T-helper 1 cell treated with Interleukin-12 subunit alpha and Interleukin-12 subunit beta and Interleukin-4 antibody, amounts not matched to agents 30 μg/mL and 1 μg/mL, for 36 hours (primary cell): Measurements from ENCODE around the gene ST3GAL3.

Experiments used
- H3K27ac Mint-ChIP-seq: one replicate; pipeline ENCODE4 v1.8.0; 2021; ENCODE audit warnings: mild to moderate bottlenecking, mixed read lengths
- H3K27me3 Mint-ChIP-seq: one replicate; pipeline ENCODE4 v1.8.0; 2021; ENCODE audit warnings: low read depth, mixed read lengths
- H3K36me3 Mint-ChIP-seq: one replicate; pipeline ENCODE4 v1.8.0; 2021; ENCODE audit warnings: low read depth, mixed read lengths
- H3K4me1 Mint-ChIP-seq: one replicate; pipeline ENCODE4 v1.8.0; 2021; ENCODE audit warnings: low read depth, mixed read lengths
- H3K4me3 Mint-ChIP-seq: one replicate; pipeline ENCODE4 v1.8.0; 2021; ENCODE audit warnings: mild to moderate bottlenecking, moderate library complexity, mixed read lengths
- H3K9me3 Mint-ChIP-seq: one replicate; pipeline ENCODE4 v1.8.0; 2021; ENCODE audit warnings: mixed read lengths

The ST3GAL3 gene

GRCh38 chr1:43908226-43908625 is 200.9 kb downstream of the ST3GAL3 start:
- no peak overlapping the region for H3K27ac Mint-ChIP-seq
- no peaks in the 10 kb centered on the region for H3K27me3 Mint-ChIP-seq
- no peaks in the 10 kb centered on the region for H3K4me1 Mint-ChIP-seq
- H3K4me3 Mint-ChIP-seq: no peak overlapping the region
- no peaks in the 10 kb centered on the region for H3K9me3 Mint-ChIP-seq
- H3K36me3 Mint-ChIP-seq: no peaks in the 10 kb centered on the region

- Mint-ChIP-seq H3K9me3 (no peaks in the 10 kb centered on the region), H3K4me1 (peaks cover 1% of the 10 kb centered on the region), H3K36me3 (no peaks in the 10 kb centered on the region), H3K4me3 (no peak overlapping the region), H3K27ac (no peak overlapping the region), H3K27me3 (no peaks in the 10 kb centered on the region)
Measured at GRCh38 chr1:43908858-43909257, 201.5 kb downstream of the ST3GAL3 start.

GRCh38 chr1:43910343-43910742 is 203.0 kb downstream of the ST3GAL3 start:
- H3K27ac Mint-ChIP-seq: no peak overlapping the region
- H3K9me3 Mint-ChIP-seq: no peaks in the 10 kb centered on the region
- no peak overlapping the region for H3K4me3 Mint-ChIP-seq
- no peaks in the 10 kb centered on the region for H3K27me3 Mint-ChIP-seq
- H3K4me1 Mint-ChIP-seq: peaks cover 1% of the 10 kb centered on the region
- H3K36me3 Mint-ChIP-seq: no peaks in the 10 kb centered on the region

- H3K27ac Mint-ChIP-seq: no peak overlapping the region
Measured at GRCh38 chr1:43912607-43913006, 205.3 kb downstream of the ST3GAL3 start.

DNA sequence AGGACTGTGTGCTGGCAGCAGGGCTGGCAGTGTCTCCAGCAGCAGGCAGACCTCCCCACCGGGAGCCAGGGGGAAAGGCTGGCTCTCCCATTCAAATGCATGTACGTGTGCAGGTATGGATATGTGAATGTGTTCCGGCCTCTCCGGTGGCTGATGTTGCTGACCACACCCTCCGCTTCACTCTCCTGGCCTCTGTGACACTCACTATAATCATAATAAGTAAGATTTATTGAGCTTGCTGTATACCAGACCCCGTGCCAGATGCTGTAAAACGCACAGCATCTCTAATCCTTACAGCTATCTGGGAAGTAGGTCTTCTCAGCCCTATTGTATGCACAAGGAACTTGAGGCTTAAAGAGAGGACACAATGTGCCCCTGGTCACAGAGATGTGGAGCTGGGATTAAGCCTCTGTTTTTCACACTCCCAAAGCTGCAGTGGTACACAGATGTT is 205.7 kb downstream of the ST3GAL3 start:
- no peaks in the 10 kb centered on the region for H3K36me3 Mint-ChIP-seq
- no peak overlapping the region for H3K4me3 Mint-ChIP-seq
- no peaks in the 10 kb centered on the region for H3K9me3 Mint-ChIP-seq
- no peaks in the 10 kb centered on the region for H3K27me3 Mint-ChIP-seq
- H3K4me1 Mint-ChIP-seq: peaks cover 1% of the 10 kb centered on the region
- no peak overlapping the region for H3K27ac Mint-ChIP-seq

More at GRCh38 chr1:43912607-43913006, 205.3 kb downstream of the ST3GAL3 start:
- Mint-ChIP-seq H3K9me3 (no peaks in the 10 kb centered on the region), H3K27me3 (no peaks in the 10 kb centered on the region), H3K36me3 (no peaks in the 10 kb centered on the region), H3K4me3 (no peak overlapping the region), H3K4me1 (peaks cover 1% of the 10 kb centered on the region)

DNA sequence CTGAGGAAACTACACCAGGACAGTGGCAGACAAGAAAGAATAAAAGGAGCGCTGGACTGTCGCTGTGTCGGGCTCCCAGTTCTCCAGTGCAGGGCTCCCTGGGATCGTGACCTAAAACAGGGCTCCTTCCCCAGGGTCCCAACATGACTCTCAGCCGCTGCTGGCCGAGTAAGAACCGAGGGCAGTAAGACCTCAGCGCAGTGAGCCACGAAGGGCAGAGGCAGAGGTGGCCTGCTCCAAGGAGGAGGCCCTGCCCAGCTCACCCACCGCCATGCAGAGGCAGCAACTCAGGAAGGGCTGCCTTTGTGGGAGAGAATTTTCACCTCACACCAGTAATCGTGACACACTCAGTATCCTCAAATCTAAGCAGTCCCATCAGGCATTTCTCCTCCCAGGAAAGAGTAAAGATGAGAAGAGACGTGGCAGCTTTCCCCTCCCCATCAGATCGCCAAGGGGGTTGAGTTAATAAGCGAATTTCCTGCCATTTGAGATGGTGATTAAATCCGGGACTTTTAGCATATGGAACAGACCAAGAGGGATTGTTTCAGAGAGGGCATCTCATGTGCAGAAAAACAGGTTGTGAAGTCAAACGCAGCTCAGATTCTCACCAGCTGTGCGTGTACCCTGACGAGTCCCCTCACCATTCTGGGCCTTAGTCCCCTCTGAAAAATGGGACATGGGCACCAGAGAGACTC is 206.5 kb downstream of the ST3GAL3 start:
- no peak overlapping the region for H3K27ac Mint-ChIP-seq
- no peak overlapping the region for H3K4me3 Mint-ChIP-seq
- H3K27me3 Mint-ChIP-seq: no peaks in the 10 kb centered on the region
- H3K9me3 Mint-ChIP-seq: no peaks in the 10 kb centered on the region
- peaks cover 1% of the 10 kb centered on the region for H3K4me1 Mint-ChIP-seq
- no peaks in the 10 kb centered on the region for H3K36me3 Mint-ChIP-seq

- no peak overlapping the region for H3K4me3 Mint-ChIP-seq
- no peak overlapping the region for H3K27ac Mint-ChIP-seq
- no peaks in the 10 kb centered on the region for H3K36me3 Mint-ChIP-seq
- peaks cover 5% of the 10 kb centered on the region for H3K4me1 Mint-ChIP-seq
- no peaks in the 10 kb centered on the region for H3K9me3 Mint-ChIP-seq
- H3K27me3 Mint-ChIP-seq: no peaks in the 10 kb centered on the region
Measured at GRCh38 chr1:43914576-43915525, 207.5 kb downstream of the ST3GAL3 start.

DNA sequence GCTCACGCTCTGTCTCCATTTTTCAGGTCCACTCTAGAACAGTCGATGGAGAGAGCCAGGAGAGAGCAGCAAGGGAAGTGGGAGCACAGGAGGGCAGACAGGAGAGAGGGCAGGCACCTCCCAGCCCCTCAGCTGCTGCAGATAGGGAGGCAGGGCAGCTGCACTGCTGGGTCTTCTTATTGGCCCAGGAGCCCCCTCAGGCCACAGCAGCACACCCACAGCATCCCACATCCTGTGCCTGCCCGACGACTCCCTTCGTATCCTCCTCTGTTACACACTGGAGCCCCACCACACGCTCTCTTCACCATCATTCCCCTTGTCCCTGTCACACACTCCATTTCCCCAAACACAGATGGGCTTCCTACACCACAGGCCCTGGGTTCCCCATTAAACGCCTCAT is 212.6 kb downstream of the ST3GAL3 start:
- no peaks in the 10 kb centered on the region for H3K36me3 Mint-ChIP-seq
- H3K27ac Mint-ChIP-seq: no peak overlapping the region
- H3K9me3 Mint-ChIP-seq: no peaks in the 10 kb centered on the region
- H3K4me1 Mint-ChIP-seq: peaks cover 8% of the 10 kb centered on the region
- no peaks in the 10 kb centered on the region for H3K27me3 Mint-ChIP-seq
- H3K4me3 Mint-ChIP-seq: no peak overlapping the region

DNA sequence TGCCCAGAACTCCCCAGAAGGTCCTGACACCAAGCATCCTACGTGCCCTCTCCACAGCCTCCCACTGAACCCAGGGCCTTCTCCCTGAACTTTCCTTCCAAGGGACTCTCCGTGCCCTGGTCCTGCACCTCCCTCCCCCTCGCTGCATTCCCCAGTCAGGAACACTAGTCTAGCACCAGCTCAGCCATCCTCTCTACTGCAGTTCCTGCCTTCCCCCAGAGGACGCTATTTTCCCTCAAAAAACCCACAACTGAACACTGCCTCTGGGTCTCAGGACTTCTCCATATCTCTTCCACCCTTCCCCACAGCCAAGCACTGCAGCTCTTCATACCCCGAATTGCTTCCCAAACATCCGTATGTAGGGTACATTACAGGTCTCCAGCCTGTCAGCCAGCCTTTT is 213.7 kb downstream of the ST3GAL3 start:
- H3K27ac Mint-ChIP-seq: no peak overlapping the region
- no peaks in the 10 kb centered on the region for H3K27me3 Mint-ChIP-seq
- no peak overlapping the region for H3K4me3 Mint-ChIP-seq
- no peaks in the 10 kb centered on the region for H3K9me3 Mint-ChIP-seq
- peaks cover 8% of the 10 kb centered on the region for H3K4me1 Mint-ChIP-seq
- no peaks in the 10 kb centered on the region for H3K36me3 Mint-ChIP-seq

- Mint-ChIP-seq H3K27me3 (no peaks in the 10 kb centered on the region), H3K27ac (peak overlapping the region; percentile 28), H3K4me1 (peaks cover 4% of the 10 kb centered on the region), H3K4me3 (no peak overlapping the region), H3K36me3 (no peaks in the 10 kb centered on the region), H3K9me3 (no peaks in the 10 kb centered on the region)
Measured at GRCh38 chr1:43924516-43924915, 217.2 kb downstream of the ST3GAL3 start.

DNA sequence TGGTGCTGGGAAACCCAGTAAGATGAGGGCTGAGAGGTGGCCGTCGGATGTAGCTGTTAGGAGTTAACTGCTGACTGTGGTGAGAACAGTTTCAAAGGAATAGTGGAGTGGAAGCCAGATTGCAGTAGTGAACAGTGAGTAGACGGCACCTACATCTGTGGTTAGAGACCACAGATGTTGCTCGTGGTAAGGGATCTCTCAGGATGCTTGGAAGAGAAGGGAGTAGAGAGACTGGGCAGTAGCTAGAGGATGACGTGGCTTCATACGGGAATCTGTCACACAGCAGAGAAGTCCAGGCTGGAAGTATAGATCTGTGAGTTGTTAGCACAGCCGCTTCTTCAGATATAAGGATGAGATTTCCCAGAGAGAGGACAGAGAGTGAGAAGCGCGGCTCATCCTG is 218.5 kb downstream of the ST3GAL3 start:
- H3K4me3 Mint-ChIP-seq: no peak overlapping the region
- no peaks in the 10 kb centered on the region for H3K4me1 Mint-ChIP-seq
- no peaks in the 10 kb centered on the region for H3K36me3 Mint-ChIP-seq
- no peaks in the 10 kb centered on the region for H3K27me3 Mint-ChIP-seq
- H3K27ac Mint-ChIP-seq: no peak overlapping the region
- no peaks in the 10 kb centered on the region for H3K9me3 Mint-ChIP-seq

DNA sequence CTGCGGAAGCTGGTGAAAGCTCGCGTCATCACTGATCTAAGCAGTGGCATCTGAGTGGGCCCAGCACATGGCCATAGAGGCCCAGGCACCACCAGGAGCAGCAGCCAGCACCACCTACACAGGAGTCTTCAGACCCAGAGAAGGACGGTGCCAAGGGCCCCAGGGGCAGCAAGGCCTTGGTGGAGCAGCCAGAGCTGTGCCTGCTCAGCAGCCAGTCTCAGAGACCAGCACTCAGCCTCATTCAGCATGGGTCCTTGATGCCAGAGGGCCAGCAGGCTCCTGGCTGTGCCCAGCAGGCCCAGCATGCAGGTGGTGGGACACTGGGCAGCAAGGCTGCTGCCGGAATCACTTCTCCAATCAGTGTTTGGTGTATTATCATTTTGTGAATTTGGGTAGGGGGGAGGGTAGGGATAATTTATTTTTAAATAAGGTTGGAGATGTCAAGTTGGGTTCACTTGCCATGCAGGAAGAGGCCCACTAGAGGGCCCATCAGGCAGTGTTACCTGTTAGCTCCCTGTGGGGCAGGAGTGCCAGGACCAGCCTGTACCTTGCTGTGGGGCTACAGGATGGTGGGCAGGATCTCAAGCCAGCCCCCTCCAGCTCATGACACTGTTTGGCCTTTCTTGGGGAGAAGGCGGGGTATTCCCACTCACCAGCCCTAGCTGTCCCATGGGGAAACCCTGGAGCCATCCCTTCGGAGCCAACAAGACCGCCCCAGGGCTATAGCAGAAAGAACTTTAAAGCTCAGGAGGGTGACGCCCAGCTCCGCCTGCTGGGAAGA is 223.0 kb downstream of the ST3GAL3 start:
- no peak overlapping the region for H3K27ac Mint-ChIP-seq
- peaks cover 2% of the 10 kb centered on the region for H3K4me1 Mint-ChIP-seq
- no peak overlapping the region for H3K4me3 Mint-ChIP-seq
- H3K36me3 Mint-ChIP-seq: no peaks in the 10 kb centered on the region
- H3K9me3 Mint-ChIP-seq: no peaks in the 10 kb centered on the region
- H3K27me3 Mint-ChIP-seq: peaks cover 16% of the 10 kb centered on the region

GRCh38 chr1:43930949-43931275 is 223.6 kb downstream of the ST3GAL3 start:
- no peaks in the 10 kb centered on the region for H3K9me3 Mint-ChIP-seq
- no peaks in the 10 kb centered on the region for H3K36me3 Mint-ChIP-seq
- H3K4me1 Mint-ChIP-seq: peaks cover 2% of the 10 kb centered on the region
- H3K27ac Mint-ChIP-seq: no peak overlapping the region
- no peak overlapping the region for H3K4me3 Mint-ChIP-seq
- peaks cover 20% of the 10 kb centered on the region for H3K27me3 Mint-ChIP-seq
